NT2/D1 (cell line): ENCODE data around the gene SEL1L.

Source experiments
- DNase-seq: peaks from one replicate; pipeline ENCODE4 v3.0.0-alpha.2; 2011; ENCODE audit warnings: low read depth, low spot score
- H3K27me3 ChIP-seq: 2 replicates; pipeline ENCODE4 v1.6.0; 2011; ENCODE audit warnings: mild to moderate bottlenecking; ENCODE audit not compliant: insufficient read length, insufficient read depth
- H3K36me3 ChIP-seq: 2 replicates; pipeline ENCODE4 v1.6.1; 2011; ENCODE audit warnings: mild to moderate bottlenecking, low read length, mixed read lengths; ENCODE audit not compliant: insufficient read depth, insufficient read length
- H3K4me1 ChIP-seq: 2 replicates; pipeline ENCODE4 v1.5.1; 2011; ENCODE audit not compliant: insufficient read depth, insufficient read length
- H3K4me3 ChIP-seq: 2 replicates; pipeline ENCODE4 v1.5.1; 2011; ENCODE audit warnings: low read depth; ENCODE audit not compliant: insufficient read length
- H3K9ac ChIP-seq: 2 replicates; pipeline ENCODE4 v1.6.0; 2011; ENCODE audit warnings: low read depth; ENCODE audit not compliant: insufficient read length
- H3K9me3 ChIP-seq: 2 replicates; pipeline ENCODE4 v1.5.1; 2011; ENCODE audit warnings: mild to moderate bottlenecking, low read length; ENCODE audit not compliant: insufficient read depth
- SUZ12 ChIP-seq: IDR thresholded peaks from 2 replicates; pipeline ENCODE4 v1.6.1; 2011; ENCODE audit not compliant: insufficient read length, insufficient read depth; ENCODE audit errors: extremely low read depth
- YY1 ChIP-seq: IDR thresholded peaks from 2 replicates; pipeline ENCODE4 v1.6.1; 2011; ENCODE audit not compliant: insufficient read length, insufficient read depth
- ZNF274 ChIP-seq: IDR thresholded peaks from 2 replicates; pipeline ENCODE4 v1.6.1; 2011; ENCODE audit warnings: mild to moderate bottlenecking, low read depth, low read length

Gene SEL1L

DNA sequence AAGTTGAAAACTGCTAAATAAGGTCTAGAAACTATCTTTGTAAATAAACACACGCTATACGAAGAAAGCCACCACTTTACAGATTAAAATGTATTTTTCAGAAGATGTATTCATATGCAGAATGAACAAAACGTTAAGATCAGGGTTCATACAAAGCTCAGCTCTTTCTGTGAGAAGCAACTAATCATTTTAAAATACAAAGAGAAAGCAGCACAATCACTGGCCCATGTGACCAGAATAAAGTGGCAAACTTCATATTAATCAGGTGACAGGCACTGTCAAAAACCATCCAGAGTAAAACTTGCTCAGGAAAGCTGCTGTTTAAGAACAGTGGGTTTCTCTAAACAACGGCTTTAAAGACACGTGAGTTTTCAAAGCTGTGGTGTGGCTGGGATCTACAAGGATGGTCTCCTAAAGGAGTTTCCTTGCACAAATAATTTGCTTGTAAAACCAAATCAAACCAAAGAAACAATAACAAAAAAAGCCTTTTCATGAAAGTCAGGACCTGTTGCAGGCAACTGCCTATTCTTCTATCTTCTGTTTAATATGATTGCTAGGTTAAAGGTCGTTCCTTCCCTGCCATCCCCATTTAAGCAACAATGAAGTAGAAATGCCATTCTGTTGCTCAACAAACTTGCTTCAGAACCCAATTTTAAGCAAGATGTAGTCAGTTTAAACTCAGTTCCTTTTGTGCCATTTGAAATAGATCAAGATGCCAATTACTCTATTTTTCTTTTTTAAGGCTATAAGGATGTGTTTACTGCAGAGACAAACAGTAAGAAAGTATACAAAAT, 22.3 kb downstream of the SEL1L start:
- Histone ChIP-seq H3K4me3 (no peak overlapping the region), H3K9me3 (no peaks in the 10 kb centered on the region), H3K36me3 (peaks cover 8% of the 10 kb centered on the region), H3K27me3 (no peaks in the 10 kb centered on the region), H3K4me1 (no peaks in the 10 kb centered on the region), H3K9ac (no peak overlapping the region)
- TF ChIP-seq YY1 (no peak), SUZ12 (no peak), ZNF274 (no peak)
- DNase-seq: no peak

- Histone ChIP-seq H3K4me3 (no peak overlapping the region), H3K36me3 (peaks cover 6% of the 10 kb centered on the region), H3K27me3 (no peaks in the 10 kb centered on the region), H3K9ac (no peak overlapping the region), H3K4me1 (no peaks in the 10 kb centered on the region), H3K9me3 (no peaks in the 10 kb centered on the region)
- DNase-seq: no peak
- TF ChIP-seq SUZ12 (no peak), ZNF274 (no peak)
Measured at GRCh38 chr14:81509838-81510452, 23.7 kb downstream of the SEL1L start.

GRCh38 chr14:81509321-81509720, 24.3 kb downstream of the SEL1L start:
- Histone ChIP-seq H3K4me3 (no peak overlapping the region), H3K27me3 (no peaks in the 10 kb centered on the region), H3K9me3 (no peaks in the 10 kb centered on the region), H3K9ac (no peak overlapping the region), H3K36me3 (peaks cover 10% of the 10 kb centered on the region), H3K4me1 (no peaks in the 10 kb centered on the region)
- TF ChIP-seq ZNF274 (no peak), YY1 (no peak), SUZ12 (no peak)
- DNase-seq: no peak

GRCh38 chr14:81506487-81506886, 27.2 kb downstream of the SEL1L start:
- Histone ChIP-seq H3K4me1 (no peaks in the 10 kb centered on the region), H3K27me3 (no peaks in the 10 kb centered on the region), H3K9ac (no peak overlapping the region), H3K36me3 (peaks cover 9% of the 10 kb centered on the region), H3K4me3 (no peak overlapping the region), H3K9me3 (no peaks in the 10 kb centered on the region)
- DNase-seq: no peak
- TF ChIP-seq ZNF274 (no peak), YY1 (no peak), SUZ12 (no peak)

DNA sequence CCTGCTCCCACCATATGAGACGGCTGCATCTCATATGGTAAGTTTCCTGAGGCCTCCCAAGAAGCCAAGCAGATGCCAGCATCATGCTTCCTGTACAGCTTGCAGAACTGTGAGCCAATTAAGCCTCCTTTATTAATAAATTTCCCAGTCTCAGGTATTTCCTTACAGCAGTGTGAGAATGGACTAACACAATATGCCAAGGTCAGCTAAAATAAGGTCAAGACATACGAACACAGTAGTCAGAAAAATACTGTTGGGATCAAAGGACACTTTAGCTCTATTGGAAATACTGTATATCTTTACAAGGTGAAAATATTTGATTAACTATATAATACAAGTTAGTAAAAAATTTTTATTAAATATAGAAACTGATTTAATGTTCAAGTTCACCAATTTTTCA, 28.8 kb downstream of the SEL1L start:
- H3K27me3 ChIP-seq: no peaks in the 10 kb centered on the region
- no peak overlapping the region for H3K4me3 ChIP-seq
- H3K36me3 ChIP-seq: peaks cover 13% of the 10 kb centered on the region
- no peak overlapping the region for H3K9ac ChIP-seq
- H3K4me1 ChIP-seq: no peaks in the 10 kb centered on the region
- no peak for DNase-seq
- H3K9me3 ChIP-seq: no peaks in the 10 kb centered on the region
- TF ChIP-seq SUZ12: no peak
- no peak for TF ChIP-seq YY1
- no peak for TF ChIP-seq ZNF274

GRCh38 chr14:81485781-81486180, 47.9 kb downstream of the SEL1L start:
- Histone ChIP-seq H3K9ac (no peak overlapping the region), H3K36me3 (peaks cover 41% of the 10 kb centered on the region), H3K4me3 (no peak overlapping the region), H3K9me3 (no peaks in the 10 kb centered on the region), H3K4me1 (no peaks in the 10 kb centered on the region), H3K27me3 (no peaks in the 10 kb centered on the region)
- no peak for TF ChIP-seq YY1
- TF ChIP-seq ZNF274: no peak
- TF ChIP-seq SUZ12: no peak
- DNase-seq: no peak

GRCh38 chr14:81485372-81485771, 48.3 kb downstream of the SEL1L start:
- Histone ChIP-seq H3K36me3 (peaks cover 41% of the 10 kb centered on the region), H3K4me1 (no peaks in the 10 kb centered on the region), H3K4me3 (no peak overlapping the region), H3K27me3 (no peaks in the 10 kb centered on the region), H3K9ac (no peak overlapping the region), H3K9me3 (no peaks in the 10 kb centered on the region)
- TF ChIP-seq YY1: no peak
- no peak for TF ChIP-seq SUZ12
- no peak for TF ChIP-seq ZNF274
- no peak for DNase-seq
